ENCODE data around the gene TBC1D24. TPM values are rescaled to one million over a fixed set of nuclear protein-coding genes. Genes with fewer than 3 reads are reported as not detected.

The TBC1D24 gene
- total RNA-seq, 2 donors from 2014 or later, result 4.4 to 8.4 TPM

GRCh38 chr16:2457267-2457666, 17.7 kb upstream of the TBC1D24 start:
- H3K9me3 ChIP-seq (ENCODE audit: control insufficient read depth, low read length, poor library complexity, severe bottlenecking), result no peaks in the 10 kb centered on the region
- Mint-ChIP-seq H3K36me3 (ENCODE audit: low read depth) (no peaks in the 10 kb centered on the region), H3K27me3 (no peaks in the 10 kb centered on the region), H3K27ac (no peak overlapping the region), H3K4me1 (peaks cover 6% of the 10 kb centered on the region), H3K4me3 (no peak overlapping the region)
- ATAC-seq, result no peak
- no peak for DNase-seq

DNA sequence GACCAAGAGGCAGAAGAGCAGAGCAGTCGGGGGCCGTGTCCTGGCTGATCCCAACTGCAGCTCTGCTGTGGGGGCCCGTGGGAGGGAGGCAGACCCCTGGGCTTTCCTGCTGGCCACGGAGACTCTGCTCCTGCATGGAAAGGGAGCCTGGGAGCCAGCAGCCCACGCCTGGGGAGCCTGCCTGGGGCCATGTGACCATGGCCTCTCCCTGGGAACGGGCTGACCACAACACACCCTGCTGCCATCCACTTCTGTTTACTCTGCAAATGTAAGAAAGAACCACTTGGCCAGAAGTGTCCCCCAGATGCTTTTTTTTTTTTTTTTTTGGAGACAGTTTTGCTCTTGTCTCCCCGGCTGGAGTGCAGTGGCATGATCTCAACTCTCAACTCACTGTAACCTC, 17.0 kb upstream of the TBC1D24 start:
- Mint-ChIP-seq H3K27ac (no peak overlapping the region), H3K36me3 (ENCODE audit: low read depth) (no peaks in the 10 kb centered on the region), H3K4me1 (peaks cover 6% of the 10 kb centered on the region), H3K4me3 (no peak overlapping the region), H3K27me3 (no peaks in the 10 kb centered on the region)
- ATAC-seq, result no peak
- no peak for DNase-seq
- H3K9me3 ChIP-seq (ENCODE audit: control insufficient read depth, low read length, poor library complexity, severe bottlenecking), result no peaks in the 10 kb centered on the region

DNA sequence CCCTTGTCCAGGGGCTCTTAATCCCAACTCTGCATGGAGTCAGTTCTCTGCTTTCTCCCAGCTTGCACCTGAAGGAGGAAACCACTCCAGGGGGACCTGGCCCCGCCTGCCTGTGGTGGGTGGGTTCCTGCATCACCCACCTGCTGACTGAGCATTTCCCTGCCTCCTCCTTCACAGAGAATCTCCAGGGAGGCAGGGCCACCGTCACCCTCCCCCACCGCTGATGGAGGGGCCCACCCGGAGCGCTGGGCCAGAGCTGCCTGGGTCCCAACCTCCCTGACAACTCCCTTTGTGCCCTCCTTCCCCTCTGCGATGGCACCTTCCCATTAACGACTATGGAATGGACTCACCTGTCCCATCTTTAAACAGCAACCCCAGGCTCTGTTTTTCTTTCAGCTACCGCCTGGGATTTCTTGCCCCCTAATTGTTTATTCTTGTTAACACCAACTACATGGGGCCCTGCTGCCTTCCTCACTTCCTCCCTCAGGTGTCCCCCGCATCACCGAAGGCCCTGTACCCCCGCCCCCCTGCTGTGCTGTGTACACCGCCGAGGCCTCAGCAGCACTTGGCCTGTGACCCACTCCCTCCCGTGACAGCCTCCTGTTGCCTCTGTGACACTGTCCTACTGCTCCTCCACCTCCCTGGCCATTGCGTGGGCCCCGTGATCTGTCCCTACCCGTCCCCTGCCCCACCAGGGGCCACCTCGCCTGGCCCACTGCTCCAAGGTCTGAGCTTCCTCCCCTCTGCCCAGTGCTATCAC, 15.9 kb upstream of the TBC1D24 start:
- Mint-ChIP-seq H3K27me3 (no peaks in the 10 kb centered on the region), H3K36me3 (ENCODE audit: low read depth) (no peaks in the 10 kb centered on the region), H3K4me1 (peaks cover 6% of the 10 kb centered on the region), H3K27ac (peak overlapping the region; percentile 93), H3K4me3 (peak overlapping the region; percentile 95)
- H3K9me3 ChIP-seq (ENCODE audit: control insufficient read depth, low read length, poor library complexity, severe bottlenecking), result no peaks in the 10 kb centered on the region
- ATAC-seq (no peak), DNase-seq (no peak)

DNA sequence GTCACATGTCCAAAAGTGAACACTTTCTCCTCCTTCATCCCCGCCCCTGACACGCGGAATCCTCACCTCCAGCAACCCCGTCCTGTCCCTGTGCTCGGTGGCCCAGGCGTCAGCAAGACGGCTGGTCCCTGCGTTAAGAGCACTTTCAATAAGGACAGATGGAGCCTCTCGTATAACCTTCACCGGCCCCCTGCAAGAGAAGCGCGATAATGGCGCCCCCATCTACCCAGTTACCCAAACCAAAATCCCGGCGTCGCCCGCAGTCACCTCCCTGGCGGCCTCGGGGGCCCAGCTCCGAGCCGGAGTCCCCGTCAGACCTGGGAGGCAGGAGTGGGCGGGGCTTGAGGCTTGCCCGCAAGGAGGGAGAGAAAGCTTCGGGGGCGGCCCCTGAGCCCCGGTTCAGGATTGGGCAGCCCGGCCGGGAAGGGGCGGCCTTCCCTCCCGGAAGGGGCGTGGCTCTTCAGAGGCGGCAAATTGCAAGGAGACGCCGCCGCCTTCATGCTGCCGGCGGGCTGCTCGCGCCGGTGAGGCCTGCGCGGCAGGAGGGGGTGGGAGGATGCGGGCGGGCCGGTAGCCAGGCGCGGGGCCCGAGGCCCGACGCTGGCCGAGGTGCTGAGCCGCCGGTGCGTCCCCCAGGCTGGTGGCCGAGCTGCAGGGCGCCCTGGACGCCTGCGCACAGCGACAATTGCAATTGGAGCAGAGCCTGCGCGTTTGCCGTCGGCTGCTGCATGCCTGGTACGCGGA, 15.1 kb upstream of the TBC1D24 start, which contains the start of gene TEDC2:
TSS of gene TEDC2 (plus strand) at position 463 of the 744 bp plus-strand sequence. CDS start at position 499, 36 bp downstream.
- no peaks in the 10 kb centered on the region for H3K9me3 ChIP-seq (ENCODE audit: control insufficient read depth, low read length, poor library complexity, severe bottlenecking)
- Mint-ChIP-seq H3K36me3 (ENCODE audit: low read depth) (no peaks in the 10 kb centered on the region), H3K27me3 (no peaks in the 10 kb centered on the region), H3K4me3 (peak within 1 kb of the TSS; percentile 95), H3K27ac (peak within 1 kb of the TSS; percentile 93), H3K4me1 (peaks cover 6% of the 10 kb centered on the region)
- ATAC-seq (peak; percentile 100), DNase-seq (peak; percentile 96 to 99 (median 97))

GRCh38 chr16:2460391-2460713, 14.6 kb upstream of the TBC1D24 start:
- Mint-ChIP-seq H3K4me3 (no peak overlapping the region), H3K4me1 (peaks cover 6% of the 10 kb centered on the region), H3K27ac (no peak overlapping the region), H3K27me3 (no peaks in the 10 kb centered on the region), H3K36me3 (ENCODE audit: low read depth) (no peaks in the 10 kb centered on the region)
- no peaks in the 10 kb centered on the region for H3K9me3 ChIP-seq (ENCODE audit: control insufficient read depth, low read length, poor library complexity, severe bottlenecking)
- DNase-seq (no peak), ATAC-seq (no peak)

GRCh38 chr16:2460916-2461315, 14.0 kb upstream of the TBC1D24 start:
- Mint-ChIP-seq H3K27me3 (no peaks in the 10 kb centered on the region), H3K4me1 (peaks cover 6% of the 10 kb centered on the region), H3K36me3 (ENCODE audit: low read depth) (no peaks in the 10 kb centered on the region), H3K27ac (no peak overlapping the region), H3K4me3 (peak overlapping the region; percentile 50)
- ATAC-seq, result no peak
- H3K9me3 ChIP-seq (ENCODE audit: control insufficient read depth, low read length, poor library complexity, severe bottlenecking), result no peaks in the 10 kb centered on the region
- no peak for DNase-seq

- H3K9me3 ChIP-seq (ENCODE audit: control insufficient read depth, low read length, poor library complexity, severe bottlenecking), result no peaks in the 10 kb centered on the region
- DNase-seq (no peak), ATAC-seq (no peak)
- Mint-ChIP-seq H3K27me3 (no peaks in the 10 kb centered on the region), H3K36me3 (ENCODE audit: low read depth) (no peaks in the 10 kb centered on the region), H3K27ac (no peak overlapping the region), H3K4me3 (no peak overlapping the region), H3K4me1 (peaks cover 6% of the 10 kb centered on the region)
These were observed 12.7 kb upstream of the TBC1D24 start for GRCh38 chr16:2462031-2462866.

- no peak for ATAC-seq
- Mint-ChIP-seq H3K4me3 (no peak overlapping the region), H3K36me3 (ENCODE audit: low read depth) (no peaks in the 10 kb centered on the region), H3K27ac (no peak overlapping the region), H3K27me3 (no peaks in the 10 kb centered on the region), H3K4me1 (peaks cover 11% of the 10 kb centered on the region)
- no peak for DNase-seq
- H3K9me3 ChIP-seq (ENCODE audit: control insufficient read depth, low read length, poor library complexity, severe bottlenecking), result no peaks in the 10 kb centered on the region
These were observed 10.6 kb upstream of the TBC1D24 start for GRCh38 chr16:2464333-2464732.

- H3K9me3 ChIP-seq (ENCODE audit: control insufficient read depth, low read length, poor library complexity, severe bottlenecking), result no peaks in the 10 kb centered on the region
- Mint-ChIP-seq H3K4me1 (peaks cover 5% of the 10 kb centered on the region), H3K27me3 (peaks cover 12% of the 10 kb centered on the region), H3K36me3 (ENCODE audit: low read depth) (no peaks in the 10 kb centered on the region), H3K4me3 (no peak overlapping the region), H3K27ac (no peak overlapping the region)
- no peak for DNase-seq
- no peak for ATAC-seq
These were observed 9.1 kb upstream of the TBC1D24 start for GRCh38 chr16:2465653-2466415.

GRCh38 chr16:2466667-2467527, 8.0 kb upstream of the TBC1D24 start:
- DNase-seq (no peak), ATAC-seq (no peak)
- no peak overlapping the region for H3K27ac Mint-ChIP-seq
- peaks cover 6% of the 10 kb centered on the region for H3K4me1 Mint-ChIP-seq
- H3K9me3 ChIP-seq (ENCODE audit: control insufficient read depth, low read length, poor library complexity, severe bottlenecking), result no peaks in the 10 kb centered on the region
- no peak overlapping the region for H3K4me3 Mint-ChIP-seq
- no peaks in the 10 kb centered on the region for H3K36me3 Mint-ChIP-seq (ENCODE audit: low read depth)
- peaks cover 12% of the 10 kb centered on the region for H3K27me3 Mint-ChIP-seq

- no peak for DNase-seq
- no peak overlapping the region for H3K4me3 Mint-ChIP-seq
- H3K4me1 Mint-ChIP-seq, result peaks cover 9% of the 10 kb centered on the region
- H3K27me3 Mint-ChIP-seq, result peaks cover 12% of the 10 kb centered on the region
- no peaks in the 10 kb centered on the region for H3K36me3 Mint-ChIP-seq (ENCODE audit: low read depth)
- H3K9me3 ChIP-seq (ENCODE audit: control insufficient read depth, low read length, poor library complexity, severe bottlenecking), result no peaks in the 10 kb centered on the region
- no peak overlapping the region for H3K27ac Mint-ChIP-seq
- peak; percentile 46 for ATAC-seq
These were observed 7.2 kb upstream of the TBC1D24 start for GRCh38 chr16:2467528-2468232.
